HCT116 (cell line): ENCODE data around the gene CCHCR1. TPM values are rescaled to one million over a fixed set of nuclear protein-coding genes. Genes with fewer than 3 reads are reported as not detected.

Source experiments
- ATAC-seq: fragments of 200-7000 bp; cut with Tn5 transposase; 2 replicates; pipeline ENCODE4 v1.9.1; 2020; ENCODE audit warnings: mild to moderate bottlenecking, moderate library complexity
- BruUV-seq: library from RNA; stranded (reverse); fragments of 400-500 nt; replicated peaks from 2 replicates; lab custom pipeline; 2021; lab: Mats Ljungman, UMichigan
- CTCF ChIA-PET: fragments of 300-600 bp; sonication (Branson Sonifier 250); formaldehyde crosslinking; loops from one replicate; lab custom pipeline; 2021; ENCODE audit warnings: antibody characterized with exemption; lab: Charles Lee
- POLR2A ChIA-PET: fragments of 300-600, 350-600 bp; sonication (Branson Sonifier 250); formaldehyde crosslinking; loops from one replicate; lab custom pipeline; 2021; ENCODE audit warnings: antibody characterized with exemption; lab: Charles Lee
- RAD21 ChIA-PET, 2 experiments: fragments of 300-600 bp; sonication (Branson Sonifier 250); formaldehyde crosslinking; loops; one replicate each; lab custom pipeline; 2023; ENCODE audit warnings: low total read pairs in 2 of 2; ENCODE audit not compliant: uncharacterized antibody in 2 of 2, unreplicated experiment in 2 of 2, low non-redundant PET in 1 of 2; lab: Charles Lee
- DNase-seq: peaks from one replicate; pipeline ENCODE4 v3.0.0-alpha.2; 2010; ENCODE audit warnings: low read depth, low spot score
- H2AFZ ChIP-seq: fragments of 200-600 bp; shearing (Covaris generic), sonication (generic); 2 replicates; pipeline ENCODE4 v1.6.1; 2017; ENCODE audit warnings: low read depth, mixed run types, mixed read lengths, antibody characterized with exemption, low read length; ENCODE audit not compliant: poor library complexity, severe bottlenecking
- H3K27ac ChIP-seq: 2 replicates; pipeline ENCODE4 v1.5.1; 2012; ENCODE audit warnings: low read depth, low read length
- H3K27me3 ChIP-seq: fragments of 200-600 bp; sonication (generic); 2 replicates; pipeline ENCODE4 v1.6.1; 2016; ENCODE audit warnings: mixed run types, low read length, mixed read lengths; ENCODE audit not compliant: insufficient read depth
- H3K36me3 ChIP-seq, 2 experiments: fragments of 200-500 bp in 1 of 2; fragments of 200-600 bp in 1 of 2; sonication (Bioruptor generic) in 1 of 2; sonication (generic) in 1 of 2; 2 replicates each; pipeline versions ENCODE4 v1.5.1 to v1.6.1; 2014 to 2016; ENCODE audit warnings: low read length in 2 of 2, inconsistent platforms in 1 of 2, mixed read lengths in 1 of 2, mixed run types in 1 of 2; ENCODE audit not compliant: insufficient read depth in 2 of 2, control insufficient read depth in 1 of 2
- H3K4me1 ChIP-seq, 2 experiments: fragments of 200-600 bp in 1 of 2; sonication (generic) in 1 of 2; 2 replicates each; pipeline versions ENCODE4 v1.5.1 to v1.6.1; 2012 to 2017; ENCODE audit warnings: low read length in 2 of 2, inconsistent platforms in 1 of 2, mild to moderate bottlenecking in 1 of 2, mixed read lengths in 1 of 2, mixed run types in 1 of 2, moderate library complexity in 1 of 2; ENCODE audit not compliant: insufficient read depth in 2 of 2, control insufficient read depth in 1 of 2
- H3K4me2 ChIP-seq: fragments of 200-600 bp; sonication (generic); 2 replicates; pipeline ENCODE4 v1.6.1; 2017; ENCODE audit warnings: mixed run types, low read length, mixed read lengths
- H3K4me3 ChIP-seq, 2 experiments: fragments of 200-600 bp in 1 of 2; sonication (generic) in 1 of 2; replicated peaks in 1 of 2; 2 replicates each; pipeline ENCODE4 v1.5.1; 2011 to 2016; ENCODE audit warnings: low read length in 2 of 2, control low read depth in 1 of 2, low read depth in 1 of 2, mild to moderate bottlenecking in 1 of 2, mixed read lengths in 1 of 2, mixed run types in 1 of 2
- H3K79me2 ChIP-seq: fragments of 200-600 bp; sonication (generic); 2 replicates; pipeline ENCODE4 v1.6.1; 2017; ENCODE audit warnings: mild to moderate bottlenecking, mixed run types, low read length, moderate library complexity, mixed read lengths; ENCODE audit not compliant: insufficient read depth
- H3K9ac ChIP-seq: fragments of 200-600 bp; sonication (generic); 2 replicates; pipeline ENCODE4 v1.6.1; 2016; ENCODE audit warnings: low read length, mixed read lengths
- H3K9me2 ChIP-seq: fragments of 200-600 bp; sonication (generic), shearing (Covaris generic); 2 replicates; pipeline ENCODE4 v1.6.1; 2017; ENCODE audit warnings: mixed run types, mild to moderate bottlenecking, moderate library complexity; ENCODE audit not compliant: insufficient read depth
- H3K9me3 ChIP-seq, 2 experiments: fragments of 200-500 bp in 1 of 2; fragments of 200-600 bp in 1 of 2; sonication (Bioruptor generic) in 1 of 2; sonication (generic) in 1 of 2; 2 replicates each; pipeline ENCODE4 v1.6.1; 2014 to 2017; ENCODE audit warnings: low read length in 2 of 2, mixed read lengths in 2 of 2, inconsistent platforms in 1 of 2, low read depth in 1 of 2, mild to moderate bottlenecking in 1 of 2, mixed run types in 1 of 2, moderate library complexity in 1 of 2; ENCODE audit not compliant: control insufficient read depth in 1 of 2, insufficient read depth in 1 of 2
- H4K20me1 ChIP-seq: fragments of 200-600 bp; sonication (generic), shearing (Covaris generic); 2 replicates; pipeline ENCODE4 v1.6.1; 2017; ENCODE audit warnings: mixed run types, mild to moderate bottlenecking, moderate library complexity; ENCODE audit not compliant: insufficient read depth
- ATF3 ChIP-seq: IDR thresholded peaks from 2 replicates; pipeline ENCODE4 v1.6.1; 2012
- EGR1 ChIP-seq: IDR thresholded peaks from 2 replicates; pipeline ENCODE4 v1.6.1; 2012; ENCODE audit warnings: low read depth
- EZH2 ChIP-seq: fragments of 200-600 bp; sonication (generic); IDR thresholded peaks from 2 replicates; pipeline ENCODE4 v1.6.1; 2017; ENCODE audit warnings: antibody characterized with exemption, mixed run types
- EZH2phosphoT487 ChIP-seq: fragments of 200-600 bp; IDR thresholded peaks from 2 replicates; pipeline ENCODE4 v1.6.1; 2018; ENCODE audit warnings: antibody characterized with exemption, borderline replicate concordance
- FOSL1 ChIP-seq: IDR thresholded peaks from 2 replicates; pipeline ENCODE4 v1.6.1; 2012; ENCODE audit warnings: low read depth
- POLR2A ChIP-seq: IDR thresholded peaks from 2 replicates; pipeline ENCODE4 v1.7.0; 2011; ENCODE audit warnings: borderline replicate concordance; ENCODE audit not compliant: insufficient read depth, insufficient read length; ENCODE audit errors: extremely low read depth
- RAD21 ChIP-seq: IDR thresholded peaks from 2 replicates; pipeline ENCODE4 v1.6.1; 2012; ENCODE audit warnings: low read depth, mild to moderate bottlenecking
- REST ChIP-seq: IDR thresholded peaks from 2 replicates; pipeline ENCODE4 v1.6.1; 2012; ENCODE audit warnings: low read depth
- SP1 ChIP-seq: IDR thresholded peaks from 2 replicates; pipeline ENCODE4 v1.6.1; 2012; ENCODE audit warnings: low read depth
- TCF7L2 ChIP-seq: IDR thresholded peaks from 2 replicates; pipeline ENCODE4 v1.7.0; 2011; ENCODE audit warnings: borderline replicate concordance, inconsistent platforms; ENCODE audit not compliant: insufficient read depth, insufficient read length; ENCODE audit errors: extremely low read depth
- YY1 ChIP-seq: IDR thresholded peaks from 2 replicates; pipeline ENCODE4 v1.6.1; 2011; ENCODE audit warnings: low read length, low read depth, moderate library complexity, mild to moderate bottlenecking; ENCODE audit not compliant: insufficient replicate concordance; ENCODE audit errors: extremely low read depth
- ZFX ChIP-seq: fragments of 450-650 bp; IDR thresholded peaks from 2 replicates; pipeline ENCODE4 v1.6.1; 2017
- intact Hi-C: fragments of 100-400 bp; cut with micrococcal nuclease; formaldehyde crosslinking; loops from 2 replicates; pipeline ENCODE4 v1.10.0; 2022
- total RNA-seq: library from RNA; stranded (reverse); gene quantifications from one replicate; pipeline ENCODE4 v1.2.1, GENCODE V29; 2021; ENCODE audit not compliant: unreplicated experiment

CCHCR1 gene
- total RNA-seq, 1 experiment from 2014 or later, result 40.7 TPM

DNA sequence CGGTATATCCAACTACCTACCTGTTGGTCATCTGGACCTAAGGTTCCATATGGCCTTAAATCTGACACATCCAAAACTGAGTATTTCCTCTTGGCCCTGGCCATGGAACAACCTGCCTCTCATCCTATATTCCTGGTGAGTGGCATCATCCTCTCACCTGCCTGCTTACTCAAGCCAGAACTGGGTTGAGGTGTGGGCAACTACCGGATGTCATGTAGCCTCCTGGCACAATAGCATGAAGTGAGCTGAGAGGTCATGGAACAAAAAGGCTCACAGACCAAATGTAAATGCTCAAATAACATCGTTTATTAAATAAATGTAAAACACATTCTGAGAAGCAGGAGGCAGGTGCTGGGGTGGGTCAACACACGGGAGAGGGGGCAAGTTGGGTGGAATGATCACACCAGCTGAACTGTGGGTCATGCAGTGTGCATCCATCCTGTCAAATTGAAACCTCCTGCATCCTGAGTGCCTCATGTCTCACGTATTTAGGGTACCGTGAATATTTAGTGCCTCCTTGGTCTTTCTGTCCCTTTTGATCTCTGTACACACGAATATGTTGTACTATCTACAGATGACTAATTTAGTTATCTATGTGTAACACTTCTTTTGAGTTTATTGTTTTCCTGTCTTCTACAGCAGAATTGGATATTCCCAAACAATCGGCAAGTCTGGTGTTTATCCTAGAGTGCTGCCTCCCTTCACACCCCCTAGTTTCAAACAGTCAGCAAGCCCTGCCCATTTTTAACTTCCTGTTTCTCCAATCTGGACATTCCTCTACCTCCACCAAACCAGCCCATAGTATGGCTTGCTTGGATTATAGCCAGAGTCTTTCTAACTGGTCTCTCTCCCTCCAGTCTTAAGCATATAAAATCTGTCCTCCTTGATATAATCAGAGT lies 20.8 kb upstream of the CCHCR1 start:
- H3K79me2 ChIP-seq, result no peaks in the 10 kb centered on the region
- H3K9ac ChIP-seq, result no peak overlapping the region
- CTCF ChIA-PET, result no interaction called here
- H3K4me1 ChIP-seq, result peaks cover 0 to 10% of the 10 kb centered on the region in 2 experiments; a peak in 3 of 4 replicates
- no peak overlapping the region for H3K4me2 ChIP-seq
- DNase-seq (no peak), ATAC-seq (no peak)
- intact Hi-C loops, result no loop called here
- RAD21 ChIA-PET, result no interaction called here
- H3K9me3 ChIP-seq, result no peaks in the 10 kb centered on the region
- H3K27me3 ChIP-seq, result no peaks in the 10 kb centered on the region
- H3K9me2 ChIP-seq, result no peaks in the 10 kb centered on the region
- BruUV-seq, result no TSS peak
- no peak overlapping the region for H3K4me3 ChIP-seq
- H3K27ac ChIP-seq, result no peak overlapping the region
- no peaks in the 10 kb centered on the region for H3K36me3 ChIP-seq
- TF ChIP-seq EZH2, result no peak
- TF ChIP-seq ZFX, result no peak
- no peak for TF ChIP-seq YY1
- no peak for TF ChIP-seq SP1
- TF ChIP-seq TCF7L2, result no peak
- TF ChIP-seq POLR2A, result no peak
- no peak for TF ChIP-seq RAD21
- no peak for TF ChIP-seq EZH2phosphoT487
- TF ChIP-seq FOSL1, result no peak
- no peak for TF ChIP-seq ATF3
- no peak for TF ChIP-seq REST
- TF ChIP-seq EGR1, result no peak
- H4K20me1 ChIP-seq, result no peaks in the 10 kb centered on the region
- no peak overlapping the region for H2AFZ ChIP-seq
- POLR2A ChIA-PET, result no interaction called here
